H1 (cell line): ENCODE results near the gene COL4A1. TPM values are rescaled to one million over a fixed set of nuclear protein-coding genes. Genes with fewer than 3 reads are reported as not detected.

ENCODE experiments used
- CTCF ChIA-PET: fragments of 300-600 bp; sonication (Branson Sonifier 250); formaldehyde crosslinking; loops from one replicate; lab custom pipeline; 2021; ENCODE audit not compliant: partially characterized antibody; lab: Charles Lee
- POLR2A ChIA-PET: fragments of 300-600 bp; sonication (Branson Sonifier 250); formaldehyde crosslinking; loops from one replicate; lab custom pipeline; 2021; ENCODE audit warnings: inconsistent platforms; ENCODE audit not compliant: partially characterized antibody; lab: Charles Lee
- DNase-seq, 2 experiments: peaks; one replicate each; pipeline versions ENCODE4 v3.0.0 to v3.0.0-alpha.2; 2010 to 2022; ENCODE audit warnings: low spot score in 2 of 2, low read depth in 1 of 2, mixed read lengths in 1 of 2
- FAIRE-seq: peaks from 2 replicates; lab custom pipeline; 2011; peaks lifted over from hg19 to GRCh38; lab: Jason Lieb, UNC
- H2AFZ ChIP-seq: 2 replicates; pipeline ENCODE4 v1.8.1; 2012; ENCODE audit warnings: low read length, inconsistent platforms
- H2AK5ac ChIP-seq: 2 replicates; pipeline ENCODE4 v1.6.1; 2013; ENCODE audit warnings: low read depth, low read length
- H2BK120ac ChIP-seq: replicated peaks from 2 replicates; pipeline ENCODE3; 2013; ENCODE audit warnings: low read depth, low read length, inconsistent platforms
- H2BK12ac ChIP-seq: 2 replicates; pipeline ENCODE4 v1.6.1; 2013; ENCODE audit warnings: low read depth, low read length
- H2BK15ac ChIP-seq: 2 replicates; pipeline ENCODE4 v1.6.1; 2013; ENCODE audit warnings: low read length
- H2BK20ac ChIP-seq: 2 replicates; pipeline ENCODE4 v1.6.1; 2013; ENCODE audit warnings: low read length
- H2BK5ac ChIP-seq: 2 replicates; pipeline ENCODE4 v1.6.1; 2013; ENCODE audit warnings: low read depth, low read length
- H3K14ac ChIP-seq: 2 replicates; pipeline ENCODE4 v1.6.1; 2013; ENCODE audit warnings: inconsistent platforms; ENCODE audit not compliant: insufficient read length
- H3K18ac ChIP-seq: 2 replicates; pipeline ENCODE4 v1.6.1; 2013; ENCODE audit warnings: low read length; ENCODE audit errors: extremely low read depth
- H3K23ac ChIP-seq: 2 replicates; pipeline ENCODE4 v1.6.1; 2013; ENCODE audit warnings: inconsistent platforms; ENCODE audit not compliant: insufficient read length
- H3K23me2 ChIP-seq: 2 replicates; pipeline ENCODE4 v1.6.1; 2013; ENCODE audit warnings: low read depth, low read length
- H3K27ac ChIP-seq: 2 replicates; pipeline ENCODE4 v1.6.1; 2011; ENCODE audit warnings: low read depth, low read length, inconsistent platforms
- H3K27me3 ChIP-seq, 4 experiments: replicated peaks in 1 of 4; 1 replicate in 1 of 4; 2 replicates in 3 of 4; pipeline versions ENCODE4 v1.6.1 to v1.8.1; 2011 to 2013; ENCODE audit warnings: low read length in 3 of 4, mild to moderate bottlenecking in 3 of 4, inconsistent platforms in 2 of 4, mixed read lengths in 2 of 4, moderate library complexity in 1 of 4; ENCODE audit not compliant: control insufficient read depth in 3 of 4, insufficient read depth in 3 of 4; ENCODE audit errors: extremely low read depth in 1 of 4
- H3K36me3 ChIP-seq, 4 experiments: 2 replicates each; pipeline versions ENCODE4 v1.6.1 to v1.8.1; 2011 to 2013; ENCODE audit warnings: mild to moderate bottlenecking in 4 of 4, low read length in 3 of 4, moderate library complexity in 2 of 4, control low read depth in 1 of 4, inconsistent platforms in 1 of 4; ENCODE audit not compliant: insufficient read depth in 4 of 4, control insufficient read depth in 2 of 4
- H3K4ac ChIP-seq: replicated peaks from 2 replicates; pipeline ENCODE3; 2013; ENCODE audit warnings: low read length, low read depth, mixed read lengths, inconsistent platforms; ENCODE audit not compliant: insufficient read length
- H3K4me1 ChIP-seq, 4 experiments: replicated peaks in 1 of 4; 1 replicate in 1 of 4; 2 replicates in 3 of 4; pipeline versions ENCODE4 v1.6.1 to v1.8.1; 2011 to 2013; ENCODE audit warnings: low read length in 3 of 4, inconsistent platforms in 2 of 4, mixed read lengths in 1 of 4; ENCODE audit not compliant: insufficient read depth in 4 of 4, control insufficient read depth in 3 of 4
- H3K4me2 ChIP-seq, 2 experiments: 2 replicates each; pipeline versions ENCODE4 v1.6.1 to v1.8.1; 2011 to 2013; ENCODE audit warnings: low read depth in 2 of 2, low read length in 2 of 2, control low read depth in 1 of 2, inconsistent platforms in 1 of 2, mild to moderate bottlenecking in 1 of 2; ENCODE audit not compliant: insufficient read depth in 1 of 2
- H3K4me3 ChIP-seq, 4 experiments: fragments of 200-600, 300-600 bp in 1 of 4; sonication (generic), shearing (Covaris generic), sonication (Bioruptor Twin) in 1 of 4; 2 replicates each; pipeline versions ENCODE4 v1.5.1 to v1.8.1; 2011 to 2016; ENCODE audit warnings: low read length in 4 of 4, low read depth in 3 of 4, control low read depth in 2 of 4, inconsistent platforms in 2 of 4, mild to moderate bottlenecking in 2 of 4, mixed read lengths in 1 of 4, moderate library complexity in 1 of 4; ENCODE audit not compliant: insufficient read depth in 2 of 4; ENCODE audit errors: extremely low read depth in 1 of 4
- H3K56ac ChIP-seq: replicated peaks from 2 replicates; pipeline ENCODE3; 2013; ENCODE audit warnings: low read depth, mild to moderate bottlenecking, mixed read lengths, low read length, inconsistent platforms; ENCODE audit not compliant: insufficient read length
- H3K79me1 ChIP-seq: 2 replicates; pipeline ENCODE4 v1.6.1; 2013; ENCODE audit warnings: low read depth, low read length, control low read depth
- H3K79me2 ChIP-seq, 2 experiments: 2 replicates each; pipeline versions ENCODE4 v1.6.1 to v1.8.1; 2012 to 2013; ENCODE audit warnings: low read length in 2 of 2, mild to moderate bottlenecking in 2 of 2, inconsistent platforms in 1 of 2; ENCODE audit not compliant: insufficient read depth in 2 of 2, control insufficient read depth in 1 of 2
- H3K9ac ChIP-seq, 4 experiments: replicated peaks in 1 of 4; 1 replicate in 1 of 4; 2 replicates in 3 of 4; pipeline versions ENCODE4 v1.6.1 to v1.8.1; 2011 to 2013; ENCODE audit warnings: low read depth in 3 of 4, low read length in 3 of 4, control low read depth in 2 of 4, mild to moderate bottlenecking in 2 of 4, moderate library complexity in 2 of 4, inconsistent platforms in 1 of 4; ENCODE audit errors: extremely low read depth in 1 of 4
- H3K9me3 ChIP-seq, 2 experiments: 2 replicates each; pipeline versions ENCODE4 v1.6.1 to v1.8.1; 2012 to 2013; ENCODE audit warnings: mild to moderate bottlenecking in 2 of 2, moderate library complexity in 2 of 2, control low read depth in 1 of 2, inconsistent platforms in 1 of 2, low read depth in 1 of 2, low read length in 1 of 2, mixed read lengths in 1 of 2; ENCODE audit not compliant: insufficient read depth in 2 of 2
- H4K20me1 ChIP-seq, 2 experiments: replicated peaks in 1 of 2; 2 replicates each; pipeline versions ENCODE3 to v1.8.1; 2011 to 2013; ENCODE audit warnings: inconsistent platforms in 2 of 2, low read length in 2 of 2, mild to moderate bottlenecking in 1 of 2; ENCODE audit not compliant: insufficient read depth in 2 of 2, control insufficient read depth in 1 of 2
- H4K5ac ChIP-seq: 2 replicates; pipeline ENCODE4 v1.6.1; 2013; ENCODE audit warnings: low read length, low read depth, mixed read lengths, inconsistent platforms; ENCODE audit not compliant: insufficient read length
- H4K8ac ChIP-seq: 2 replicates; pipeline ENCODE4 v1.8.0; 2013; ENCODE audit warnings: mild to moderate bottlenecking, moderate library complexity, low read length, inconsistent platforms; ENCODE audit not compliant: insufficient read depth; ENCODE audit errors: extremely low read depth
- H4K91ac ChIP-seq: replicated peaks from 2 replicates; pipeline ENCODE3; 2013; ENCODE audit warnings: low read length, mixed read lengths, inconsistent platforms; ENCODE audit not compliant: insufficient read length
- CEBPB ChIP-seq: IDR thresholded peaks from 2 replicates; pipeline ENCODE4 v1.6.1; 2012; ENCODE audit warnings: low read depth, low read length
- EP300 ChIP-seq, 2 experiments: IDR thresholded peaks; 1 replicate in 1 of 2; 2 replicates in 1 of 2; pipeline ENCODE4 v1.6.1; 2011 to 2012; ENCODE audit warnings: low read depth in 2 of 2, low read length in 2 of 2, mild to moderate bottlenecking in 2 of 2, borderline replicate concordance in 1 of 2, inconsistent platforms in 1 of 2, moderate library complexity in 1 of 2
- EZH2 ChIP-seq: fragments of 200-600 bp; sonication (generic); IDR thresholded peaks from 2 replicates; pipeline ENCODE4 v1.7.1; 2012; ENCODE audit warnings: low read depth, mild to moderate bottlenecking, moderate library complexity, low read length, inconsistent platforms; ENCODE audit not compliant: severe bottlenecking
- GABPA ChIP-seq: IDR thresholded peaks from 2 replicates; pipeline ENCODE4 v1.6.1; 2011; ENCODE audit warnings: mild to moderate bottlenecking, low read length, moderate library complexity, borderline replicate concordance; ENCODE audit not compliant: insufficient read depth
- GTF2F1 ChIP-seq: IDR thresholded peaks from 2 replicates; pipeline ENCODE4 v1.6.1; 2012; ENCODE audit warnings: low read depth, low read length, improper control_type of control experiment, borderline replicate concordance
- HDAC6 ChIP-seq: IDR thresholded peaks from one replicate; pipeline ENCODE4 v1.7.1; 2012; ENCODE audit warnings: low read depth, mild to moderate bottlenecking, inconsistent platforms, low read length, moderate library complexity
- KDM1A ChIP-seq: fragments of 200-600, 300-600 bp; sonication (generic); IDR thresholded peaks from 2 replicates; pipeline ENCODE4 v1.7.1; 2016; ENCODE audit warnings: mild to moderate bottlenecking, low read length, borderline replicate concordance
- KDM5A ChIP-seq: fragments of 200-600 bp; IDR thresholded peaks from 2 replicates; pipeline ENCODE4 v1.7.1; 2012; ENCODE audit warnings: mild to moderate bottlenecking, low read length, inconsistent platforms, mixed read lengths
- MAFK ChIP-seq: IDR thresholded peaks from 2 replicates; pipeline ENCODE4 v1.6.1; 2012; ENCODE audit warnings: low read depth, mild to moderate bottlenecking, improper control_type of control experiment, low read length
- RBBP5 ChIP-seq: IDR thresholded peaks from 2 replicates; pipeline ENCODE4 v1.7.1; 2012; ENCODE audit warnings: low read depth, mild to moderate bottlenecking, inconsistent platforms, low read length, moderate library complexity, borderline replicate concordance
- SP1 ChIP-seq: IDR thresholded peaks from 2 replicates; pipeline ENCODE4 v1.6.1; 2011; ENCODE audit warnings: low read depth, low read length
- SRF ChIP-seq: IDR thresholded peaks from 2 replicates; pipeline ENCODE4 v1.6.1; 2011; ENCODE audit warnings: mild to moderate bottlenecking, low read depth, low read length, moderate library complexity
- SUZ12 ChIP-seq: fragments of 200-600 bp; sonication (generic); IDR thresholded peaks from 2 replicates; pipeline ENCODE4 v1.6.1; 2012; ENCODE audit warnings: mild to moderate bottlenecking, inconsistent platforms, low read length, moderate library complexity, mixed read lengths
- TBP ChIP-seq: IDR thresholded peaks from 2 replicates; pipeline ENCODE4 v1.6.1; 2011; ENCODE audit warnings: low read depth, low read length, improper control_type of control experiment
- TEAD4 ChIP-seq: IDR thresholded peaks from 2 replicates; pipeline ENCODE4 v1.6.1; 2012; ENCODE audit warnings: low read depth, low read length, inconsistent platforms, mixed read lengths
- WGBS, 2 experiments: shearing (Covaris generic) in 1 of 2; methylation state at CpG; one replicate each; pipeline versions ENCODE4 v1.1.6 to v1.1.7; 2013 to 2015; ENCODE audit warnings: low lambda C conversion rate in 2 of 2, mixed read lengths in 2 of 2, inconsistent platforms in 1 of 2, low coverage in 1 of 2, missing lambda C conversion rate in 1 of 2; ENCODE audit not compliant: insufficient replicate concordance in 2 of 2, insufficient coverage in 1 of 2, insufficient read length in 1 of 2; ENCODE audit errors: extremely low coverage in 1 of 2, missing lambda C conversion rate in 1 of 2; 5-methylcytosine and 5-hydroxymethylcytosine counted together
- polyA plus RNA-seq, 7 experiments: library from polyadenylated mRNA; depleted of rRNA in 3 of 7; stranded (reverse) in 5 of 7; unstranded in 2 of 7; fragments of >200 nt in 5 of 7; fragments of 200-250 nt in 2 of 7; gene quantifications; 1 replicate in 5 of 7; 2 replicates in 1 of 7; 4 replicates in 1 of 7; pipeline versions ENCODE4 v1.2.1 to v1.2.3, GENCODE V29; 2011 to 2013; ENCODE audit warnings: missing spikeins in 2 of 7, mixed read lengths in 2 of 7
- total RNA-seq: library from RNA; stranded (reverse); fragmentation: NEBNext Ultra II Directional; extraction: Animal tissue kit (Norgen Biotek cat#: 25700); gene quantifications from 2 replicates; pipeline ENCODE4 v1.2.1, GENCODE V29; 2021

Gene COL4A1
- total and polyA plus RNA-seq, 2 of the 8 experiments (the other 6 are each of a cell fraction or from before 2014, with no cell fraction given), result 30.7 to 82.0 TPM

GRCh38 chr13:110339263-110339662 is 32.3 kb upstream of the COL4A1 start:
- H3K27ac ChIP-seq, result no peak overlapping the region
- no peaks in the 10 kb centered on the region for H3K9me3 ChIP-seq
- H3K23ac ChIP-seq, result no peak overlapping the region
- no peak overlapping the region for H3K18ac ChIP-seq
- peaks cover 4 to 6% of the 10 kb centered on the region in 2 experiments for H4K20me1 ChIP-seq
- no peak overlapping the region for H3K4me3 ChIP-seq
- 98% methylated on average over 6 of the region's 6 CpGs; no CpG with 5 or more reads in 1 of the 2 experiments for WGBS, 2 experiments
- FAIRE-seq, result no peak
- no peak overlapping the region for H2BK120ac ChIP-seq
- no peak overlapping the region for H2AK5ac ChIP-seq
- no peaks in the 10 kb centered on the region for H3K23me2 ChIP-seq
- no peak overlapping the region for H2BK15ac ChIP-seq
- no peaks in the 10 kb centered on the region for H3K79me2 ChIP-seq
- H3K14ac ChIP-seq, result no peak overlapping the region
- ChIA-PET POLR2A (no interaction called here), CTCF (interaction anchor here (0.5 to 1.9 kb wide), 6 partner anchors 9 to 64 kb away, joined by 3 to 8 read pairs (median 4); no protein-coding TSS in a partner anchor)
- H2AFZ ChIP-seq, result no peak overlapping the region
- no peak overlapping the region for H3K4ac ChIP-seq
- DNase-seq, result no peak
- no peak overlapping the region for H4K5ac ChIP-seq
- H2BK12ac ChIP-seq, result no peak overlapping the region
- H3K4me1 ChIP-seq, result peaks cover 3 to 20% (median 11%) of the 10 kb centered on the region in 4 experiments; a peak in 6 of 7 replicates
- H3K79me1 ChIP-seq, result peaks cover 8% of the 10 kb centered on the region
- H3K56ac ChIP-seq, result no peak overlapping the region
- no peaks in the 10 kb centered on the region for H3K36me3 ChIP-seq
- H3K4me2 ChIP-seq, result no peak overlapping the region
- no peak overlapping the region for H2BK20ac ChIP-seq
- no peak overlapping the region for H3K9ac ChIP-seq
- H4K8ac ChIP-seq, result no peak overlapping the region
- H2BK5ac ChIP-seq, result no peak overlapping the region
- H3K27me3 ChIP-seq, result no peaks in the 10 kb centered on the region
- no peak overlapping the region for H4K91ac ChIP-seq
- TF ChIP-seq EP300 (IDR thresholded peaks at IDR 0.05; ENCODE audit: borderline replicate concordance in 1 of 2, low read depth in 2 of 2, low read length in 2 of 2) (no peak), EZH2 (no peak), SRF (no peak), KDM1A (no peak), HDAC6 (no peak), GABPA (no peak), TEAD4 (no peak), GTF2F1 (no peak), SP1 (no peak), SUZ12 (no peak), MAFK (no peak), RBBP5 (no peak), KDM5A (no peak), CEBPB (no peak), TBP (no peak)
